ENCODE measurements around the gene CYP46A1.

The CYP46A1 gene

DNA sequence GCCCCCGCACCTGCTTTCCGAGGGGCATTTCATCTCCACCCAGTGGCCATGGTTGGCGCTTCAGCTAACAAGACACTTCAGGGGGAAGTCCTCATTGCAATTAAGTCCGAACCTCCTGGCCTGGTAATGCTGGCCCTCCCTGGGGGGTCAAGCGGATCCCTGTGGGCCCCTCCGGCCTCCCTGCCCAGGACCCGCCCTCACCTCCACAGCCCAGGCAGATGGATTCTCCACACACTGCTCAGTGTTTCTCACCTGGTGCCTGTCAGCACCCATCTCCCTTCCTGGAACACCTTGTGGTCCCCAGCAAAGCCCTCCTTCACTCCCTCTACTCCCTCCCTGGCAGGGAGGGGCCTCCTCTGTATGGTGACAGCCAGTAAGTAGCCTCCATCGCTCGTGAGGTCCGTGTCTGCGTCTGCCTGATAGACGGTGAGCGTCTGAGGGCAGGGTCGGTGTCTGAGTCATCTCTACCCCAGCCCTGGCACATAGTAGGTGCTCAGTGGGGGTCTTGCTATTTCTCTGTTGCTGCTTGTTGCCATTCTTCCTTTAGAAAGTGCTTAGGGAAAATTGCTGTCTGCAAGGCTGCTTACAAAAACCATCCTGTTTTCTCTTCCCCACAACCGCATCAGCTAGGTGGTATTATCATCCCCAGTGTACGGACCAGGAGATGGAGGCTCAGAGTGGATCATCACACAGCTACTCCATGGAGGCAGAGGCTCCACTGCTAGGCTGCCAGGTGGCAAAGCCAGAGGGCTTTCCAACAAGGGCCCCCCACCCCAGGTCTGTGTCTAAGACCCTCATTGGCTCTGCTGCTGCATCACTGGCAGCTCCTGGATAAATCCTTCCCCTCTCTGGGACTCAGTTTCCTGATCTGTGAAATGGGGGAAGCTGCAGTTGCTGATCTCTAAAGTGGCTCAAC, 69.4 kb downstream of the CYP46A1 start:
- CTCF ChIA-PET = interaction anchor here (1.0 to 1.4 kb wide), 4 partner anchors 9 to 132 kb away, joined by 3 to 8 read pairs (median 3); no protein-coding TSS in a partner anchor
- H3K9me3 ChIP-seq (ENCODE audit: control insufficient read depth, insufficient read depth, low read depth, low read length) = no peaks in the 10 kb centered on the region
- H3K36me3 ChIP-seq (ENCODE audit: control insufficient read depth in 2 of 2, insufficient read depth in 1 of 2, low read length in 2 of 2) = no peaks in the 10 kb centered on the region
- TF ChIP-seq ZIC2 (tag by site-specific recombination; IDR thresholded peaks at IDR 0.05) = 0 out of 2 replicates have a peak, but pooled peaks have one; percentile 8
- peak; percentile 64 for TF ChIP-seq ZNF341 (tag by site-specific recombination; IDR thresholded peaks at IDR 0.05; ENCODE audit: low read depth)
- peak; percentile 95 for TF ChIP-seq ZNF394 (tag by site-specific recombination; IDR thresholded peaks at IDR 0.05; ENCODE audit: borderline replicate concordance)
- no peak for TF ChIP-seq ZNF18 (tag by site-specific recombination; IDR thresholded peaks at IDR 0.05)
- no peak for TF ChIP-seq ZNF114 (tag by site-specific recombination; IDR thresholded peaks at IDR 0.05)
- peak; percentile 84 for TF ChIP-seq GLIS1 (tag by site-specific recombination; IDR thresholded peaks at IDR 0.05)
- TF ChIP-seq ZNF571 (tag by site-specific recombination; IDR thresholded peaks at IDR 0.05) = no peak
- TF ChIP-seq ZFP69B (tag by site-specific recombination; IDR thresholded peaks at IDR 0.05) = 0 out of 2 replicates have a peak, but pooled peaks have one; percentile 20
- TF ChIP-seq ZNF398 (tag by site-specific recombination; IDR thresholded peaks at IDR 0.05) = no peak
- 0 out of 2 replicates have a peak, but pooled peaks have one; percentile 39 for TF ChIP-seq ZNF768 (tag by site-specific recombination; IDR thresholded peaks at IDR 0.05)
- TF ChIP-seq GLIS2 (tag by site-specific recombination; IDR thresholded peaks at IDR 0.05) = peak; percentile 80
- TF ChIP-seq, protein P1, sequence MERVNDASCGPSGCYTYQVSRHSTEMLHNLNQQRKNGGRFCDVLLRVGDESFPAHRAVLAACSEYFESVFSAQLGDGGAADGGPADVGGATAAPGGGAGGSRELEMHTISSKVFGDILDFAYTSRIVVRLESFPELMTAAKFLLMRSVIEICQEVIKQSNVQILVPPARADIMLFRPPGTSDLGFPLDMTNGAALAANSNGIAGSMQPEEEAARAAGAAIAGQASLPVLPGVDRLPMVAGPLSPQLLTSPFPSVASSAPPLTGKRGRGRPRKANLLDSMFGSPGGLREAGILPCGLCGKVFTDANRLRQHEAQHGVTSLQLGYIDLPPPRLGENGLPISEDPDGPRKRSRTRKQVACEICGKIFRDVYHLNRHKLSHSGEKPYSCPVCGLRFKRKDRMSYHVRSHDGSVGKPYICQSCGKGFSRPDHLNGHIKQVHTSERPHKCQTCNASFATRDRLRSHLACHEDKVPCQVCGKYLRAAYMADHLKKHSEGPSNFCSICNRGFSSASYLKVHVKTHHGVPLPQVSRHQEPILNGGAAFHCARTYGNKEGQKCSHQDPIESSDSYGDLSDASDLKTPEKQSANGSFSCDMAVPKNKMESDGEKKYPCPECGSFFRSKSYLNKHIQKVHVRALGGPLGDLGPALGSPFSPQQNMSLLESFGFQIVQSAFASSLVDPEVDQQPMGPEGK (tag by site-specific recombination; IDR thresholded peaks at IDR 0.05) = 0 out of 2 replicates have a peak, but pooled peaks have one; percentile 28
- no peak for TF ChIP-seq WT1 (tag by site-specific recombination; IDR thresholded peaks at IDR 0.05)
- no peak for TF ChIP-seq ZSCAN30 (tag by site-specific recombination; IDR thresholded peaks at IDR 0.05)
- TF ChIP-seq SP2 (tag by site-specific recombination; IDR thresholded peaks at IDR 0.05) = peak; percentile 20
- no peak for TF ChIP-seq CTCF (tag by site-specific recombination; IDR thresholded peaks at IDR 0.05)
- no peak for TF ChIP-seq GFI1B (tag by site-specific recombination; IDR thresholded peaks at IDR 0.05)
- no peak for TF ChIP-seq ZNF146 (tag by site-specific recombination; IDR thresholded peaks at IDR 0.05)
- TF ChIP-seq, protein P2, sequence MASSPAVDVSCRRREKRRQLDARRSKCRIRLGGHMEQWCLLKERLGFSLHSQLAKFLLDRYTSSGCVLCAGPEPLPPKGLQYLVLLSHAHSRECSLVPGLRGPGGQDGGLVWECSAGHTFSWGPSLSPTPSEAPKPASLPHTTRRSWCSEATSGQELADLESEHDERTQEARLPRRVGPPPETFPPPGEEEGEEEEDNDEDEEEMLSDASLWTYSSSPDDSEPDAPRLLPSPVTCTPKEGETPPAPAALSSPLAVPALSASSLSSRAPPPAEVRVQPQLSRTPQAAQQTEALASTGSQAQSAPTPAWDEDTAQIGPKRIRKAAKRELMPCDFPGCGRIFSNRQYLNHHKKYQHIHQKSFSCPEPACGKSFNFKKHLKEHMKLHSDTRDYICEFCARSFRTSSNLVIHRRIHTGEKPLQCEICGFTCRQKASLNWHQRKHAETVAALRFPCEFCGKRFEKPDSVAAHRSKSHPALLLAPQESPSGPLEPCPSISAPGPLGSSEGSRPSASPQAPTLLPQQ (tag by site-specific recombination; IDR thresholded peaks at IDR 0.05) = peak; percentile 27; the same call in 1 of the 2 replicates
- TF ChIP-seq ZNF792 (tag by site-specific recombination; IDR thresholded peaks at IDR 0.05) = no peak
- no peak overlapping the region for H3K4me3 ChIP-seq (ENCODE audit: low read depth, low read length)
- POLR2A ChIA-PET = no interaction called here
- peaks cover 6% of the 10 kb centered on the region; the same call in 1 of the 2 replicates for H3K4me1 ChIP-seq (ENCODE audit: control insufficient read depth, insufficient read depth, low read length)
- no peak overlapping the region for H3K27ac ChIP-seq (ENCODE audit: extremely low read depth, low read depth, low read length)
